Measurements from ENCODE around the gene IL1RAPL1. TPM values are rescaled to one million over a fixed set of nuclear protein-coding genes. Genes with fewer than 3 reads are reported as not detected.

The IL1RAPL1 gene
- total and polyA plus RNA-seq, 2 donors (not counting 3 experiments of a cell fraction or from before 2014, with no cell fraction given) = 0.79 to 1.3 TPM

GRCh38 chrX:29634516-29634915, 1047.3 kb downstream of the IL1RAPL1 start:
- Histone ChIP-seq H3K36me3 (ENCODE audit: control insufficient read depth in 2 of 2, extremely low read depth in 1 of 2, insufficient read depth in 2 of 2, low read length in 2 of 2) (no peaks in the 10 kb centered on the region), H3K4me1 (ENCODE audit: control insufficient read depth, extremely low read depth, insufficient read depth, low read length) (no peaks in the 10 kb centered on the region), H3K79me2 (ENCODE audit: control insufficient read depth, insufficient read depth, low read length) (no peaks in the 10 kb centered on the region), H3K4me2 (ENCODE audit: insufficient read depth, low read length) (no peak overlapping the region), H3K27me3 (ENCODE audit: control insufficient read depth in 2 of 2, insufficient read depth in 2 of 2, low read length in 2 of 2) (no peaks in the 10 kb centered on the region), H3K9me3 (replicated peaks; ENCODE audit: control insufficient read depth, insufficient read depth, low read length) (no peaks in the 10 kb centered on the region), H4K20me1 (replicated peaks; ENCODE audit: control insufficient read depth, extremely low read depth, insufficient read depth, low read length) (no peaks in the 10 kb centered on the region), H3K9ac (replicated peaks; ENCODE audit: extremely low read depth, insufficient read depth, low read length) (no peak overlapping the region), H3K27ac (ENCODE audit: insufficient read depth, low read depth, low read length) (no peak overlapping the region), H2AFZ (ENCODE audit: low read depth, low read length) (no peak overlapping the region), H3K9me1 (replicated peaks; ENCODE audit: control insufficient read depth, extremely low read depth, insufficient read depth, low read length) (no peaks in the 10 kb centered on the region), H3K4me3 (replicated peaks in 1 of 3; ENCODE audit: insufficient read depth in 1 of 3, low read depth in 1 of 3, low read length in 3 of 3) (no peak overlapping the region)
- no peak for TF ChIP-seq POLR2A (IDR thresholded peaks at IDR 0.05; ENCODE audit: low read depth, low read length)
- no peak for TF ChIP-seq POLR2AphosphoS5 (IDR thresholded peaks at IDR 0.05; ENCODE audit: insufficient read depth, low read depth, low read length)
- TF ChIP-seq MYC (IDR thresholded peaks at IDR 0.05; ENCODE audit: low read depth, low read length) = no peak
- no peak for TF ChIP-seq GATA2 (IDR thresholded peaks at IDR 0.05; ENCODE audit: insufficient read depth, insufficient read length, low read depth, low read length)
- no peak for TF ChIP-seq MAX (IDR thresholded peaks at IDR 0.05; ENCODE audit: insufficient read depth, insufficient read length)
- TF ChIP-seq EZH2 (IDR thresholded peaks at IDR 0.05; ENCODE audit: borderline replicate concordance, low read depth, low read length, severe bottlenecking) = no peak
- no peak for FAIRE-seq
- DNase-seq (ENCODE audit: low read depth, low spot score) = no peak
- ChIA-PET POLR2A (no interaction called here), CTCF (no interaction called here)
- BruUV-seq (replicated peaks) = no TSS peak
- dilution Hi-C loops (cut with MboI; ENCODE audit: extremely low pct_ligation_motif_present, low sequenced_read_pairs) (no loop called here), intact Hi-C loops (cut with micrococcal nuclease) (no loop called here)

GRCh38 chrX:29636331-29636730, 1049.1 kb downstream of the IL1RAPL1 start:
- intact Hi-C loops (cut with micrococcal nuclease) (no loop called here), dilution Hi-C loops (cut with MboI; ENCODE audit: extremely low pct_ligation_motif_present, low sequenced_read_pairs) (no loop called here)
- no peaks in the 10 kb centered on the region for H4K20me1 ChIP-seq (replicated peaks; ENCODE audit: control insufficient read depth, extremely low read depth, insufficient read depth, low read length)
- no peaks in the 10 kb centered on the region for H3K79me2 ChIP-seq (ENCODE audit: control insufficient read depth, insufficient read depth, low read length)
- no peak overlapping the region for H2AFZ ChIP-seq (ENCODE audit: low read depth, low read length)
- H3K27me3 ChIP-seq (ENCODE audit: control insufficient read depth in 2 of 2, insufficient read depth in 2 of 2, low read length in 2 of 2) = no peaks in the 10 kb centered on the region
- BruUV-seq (replicated peaks) = no TSS peak
- POLR2A ChIA-PET = no interaction called here
- no peaks in the 10 kb centered on the region for H3K9me1 ChIP-seq (replicated peaks; ENCODE audit: control insufficient read depth, extremely low read depth, insufficient read depth, low read length)
- TF ChIP-seq MYC (IDR thresholded peaks at IDR 0.05; ENCODE audit: low read depth, low read length) (no peak), POLR2AphosphoS5 (IDR thresholded peaks at IDR 0.05; ENCODE audit: insufficient read depth, low read depth, low read length) (no peak), POLR2A (IDR thresholded peaks at IDR 0.05; ENCODE audit: low read depth, low read length) (no peak), GATA2 (IDR thresholded peaks at IDR 0.05; ENCODE audit: insufficient read depth, insufficient read length, low read depth, low read length) (no peak), CTCF (IDR thresholded peaks at IDR 0.05; ENCODE audit: extremely low read depth in 1 of 2, insufficient read depth in 1 of 2, low read depth in 1 of 2, low read length in 2 of 2) (no peak), FOS (IDR thresholded peaks at IDR 0.05; ENCODE audit: borderline replicate concordance, insufficient read depth, low read length) (no peak), JUN (IDR thresholded peaks at IDR 0.05; ENCODE audit: borderline replicate concordance, insufficient read depth, insufficient read length, low read depth) (no peak), MAX (IDR thresholded peaks at IDR 0.05; ENCODE audit: insufficient read depth, insufficient read length) (no peak), EZH2 (IDR thresholded peaks at IDR 0.05; ENCODE audit: borderline replicate concordance, low read depth, low read length, severe bottlenecking) (no peak)
- no peak overlapping the region for H3K4me3 ChIP-seq (replicated peaks in 1 of 3; ENCODE audit: insufficient read depth in 1 of 3, low read depth in 1 of 3, low read length in 3 of 3)
- FAIRE-seq (no peak), DNase-seq (ENCODE audit: low read depth, low spot score) (no peak)
- no peak overlapping the region for H3K9ac ChIP-seq (replicated peaks; ENCODE audit: extremely low read depth, insufficient read depth, low read length)
- H3K27ac ChIP-seq (ENCODE audit: insufficient read depth, low read depth, low read length) = no peak overlapping the region
- H3K36me3 ChIP-seq (ENCODE audit: control insufficient read depth in 2 of 2, extremely low read depth in 1 of 2, insufficient read depth in 2 of 2, low read length in 2 of 2) = no peaks in the 10 kb centered on the region
- H3K4me1 ChIP-seq (ENCODE audit: control insufficient read depth, extremely low read depth, insufficient read depth, low read length) = no peaks in the 10 kb centered on the region
- H3K4me2 ChIP-seq (ENCODE audit: insufficient read depth, low read length) = no peak overlapping the region
- CTCF ChIA-PET = no interaction called here
- no peaks in the 10 kb centered on the region for H3K9me3 ChIP-seq (replicated peaks; ENCODE audit: control insufficient read depth, insufficient read depth, low read length)

Data from endothelial cell of umbilical vein (primary cell).